ENCODE measurements around the gene MAPT. TPM values are rescaled to one million over a fixed set of nuclear protein-coding genes. Genes with fewer than 3 reads are reported as not detected.

MAPT gene
- total RNA-seq, 1 donor from 2014 or later: 0.18 TPM

GRCh38 chr17:45940293-45940692 is 45.9 kb downstream of the MAPT start:
- Mint-ChIP-seq H3K4me1 (no peaks in the 10 kb centered on the region), H3K27me3 (peaks cover 20% of the 10 kb centered on the region), H3K36me3 (ENCODE audit: low read depth) (no peaks in the 10 kb centered on the region), H3K9me3 (no peaks in the 10 kb centered on the region), H3K27ac (no peak overlapping the region), H3K4me3 (no peak overlapping the region)
- POLR2A ChIA-PET: no interaction called here
- ATAC-seq (ENCODE audit: low read depth): no peak
- TF ChIP-seq CTCF (IDR thresholded peaks at IDR 0.05): no peak
- CTCF ChIA-PET: no interaction called here
- no peak for DNase-seq
- intact Hi-C loops (cut with micrococcal nuclease): no loop called here

GRCh38 chr17:45940826-45941225 is 46.5 kb downstream of the MAPT start:
- Mint-ChIP-seq H3K4me1 (no peaks in the 10 kb centered on the region), H3K9me3 (no peaks in the 10 kb centered on the region), H3K27ac (no peak overlapping the region), H3K27me3 (peaks cover 17% of the 10 kb centered on the region), H3K36me3 (ENCODE audit: low read depth) (no peaks in the 10 kb centered on the region), H3K4me3 (no peak overlapping the region)
- intact Hi-C loops (cut with micrococcal nuclease): no loop called here
- ChIA-PET CTCF (no interaction called here), POLR2A (no interaction called here)
- TF ChIP-seq CTCF (IDR thresholded peaks at IDR 0.05): no peak
- ATAC-seq (ENCODE audit: low read depth) (no peak), DNase-seq (no peak)

GRCh38 chr17:45941395-45941794 is 47.0 kb downstream of the MAPT start:
- intact Hi-C loops (cut with micrococcal nuclease): no loop called here
- no peak for TF ChIP-seq CTCF (IDR thresholded peaks at IDR 0.05)
- ChIA-PET CTCF (no interaction called here), POLR2A (no interaction called here)
- no peaks in the 10 kb centered on the region for H3K36me3 Mint-ChIP-seq (ENCODE audit: low read depth)
- no peak overlapping the region for H3K4me3 Mint-ChIP-seq
- no peaks in the 10 kb centered on the region for H3K9me3 Mint-ChIP-seq
- H3K27me3 Mint-ChIP-seq: peaks cover 12% of the 10 kb centered on the region
- no peaks in the 10 kb centered on the region for H3K4me1 Mint-ChIP-seq
- DNase-seq (no peak), ATAC-seq (ENCODE audit: low read depth) (no peak)
- no peak overlapping the region for H3K27ac Mint-ChIP-seq

- ChIA-PET POLR2A (no interaction called here), CTCF (no interaction called here)
- H3K4me1 Mint-ChIP-seq: no peaks in the 10 kb centered on the region
- H3K9me3 Mint-ChIP-seq: no peaks in the 10 kb centered on the region
- no peak for DNase-seq
- no peak for TF ChIP-seq CTCF (IDR thresholded peaks at IDR 0.05)
- no peak overlapping the region for H3K4me3 Mint-ChIP-seq
- H3K27ac Mint-ChIP-seq: no peak overlapping the region
- ATAC-seq (ENCODE audit: low read depth): no peak
- H3K36me3 Mint-ChIP-seq (ENCODE audit: low read depth): no peaks in the 10 kb centered on the region
- peaks cover 12% of the 10 kb centered on the region for H3K27me3 Mint-ChIP-seq
- intact Hi-C loops (cut with micrococcal nuclease): no loop called here
Observed at GRCh38 chr17:45942284-45942683, 47.9 kb downstream of the MAPT start.

GRCh38 chr17:45946841-45947256 is 52.5 kb downstream of the MAPT start:
- POLR2A ChIA-PET: no interaction called here
- CTCF ChIA-PET: no interaction called here
- intact Hi-C loops (cut with micrococcal nuclease): no loop called here
- no peak for DNase-seq
- Mint-ChIP-seq H3K4me3 (no peak overlapping the region), H3K36me3 (ENCODE audit: low read depth) (no peaks in the 10 kb centered on the region), H3K4me1 (peaks cover 4% of the 10 kb centered on the region), H3K27ac (no peak overlapping the region), H3K9me3 (no peaks in the 10 kb centered on the region), H3K27me3 (peaks cover 30% of the 10 kb centered on the region)
- no peak for TF ChIP-seq CTCF (IDR thresholded peaks at IDR 0.05)
- no peak for ATAC-seq (ENCODE audit: low read depth)

Measured in activated B cell treated with CpG ODN at 0.5 μM for 24 hours (primary cell).